Activated effector memory CD4-positive, alpha-beta T cell treated with Interleukin-2 at 50 U/mL for 16 hours (primary cell): Measurements from ENCODE around the gene TTLL4.
"Not testable (repeated sequence)": the region's sequence is repeated elsewhere in the genome, so short reads cannot be mapped to it uniquely, and the experiment has no call there.

Experiments used
- DNase-seq: peaks from one replicate; pipeline ENCODE4 v3.0.0-alpha.2; 2020

The TTLL4 gene

DNA sequence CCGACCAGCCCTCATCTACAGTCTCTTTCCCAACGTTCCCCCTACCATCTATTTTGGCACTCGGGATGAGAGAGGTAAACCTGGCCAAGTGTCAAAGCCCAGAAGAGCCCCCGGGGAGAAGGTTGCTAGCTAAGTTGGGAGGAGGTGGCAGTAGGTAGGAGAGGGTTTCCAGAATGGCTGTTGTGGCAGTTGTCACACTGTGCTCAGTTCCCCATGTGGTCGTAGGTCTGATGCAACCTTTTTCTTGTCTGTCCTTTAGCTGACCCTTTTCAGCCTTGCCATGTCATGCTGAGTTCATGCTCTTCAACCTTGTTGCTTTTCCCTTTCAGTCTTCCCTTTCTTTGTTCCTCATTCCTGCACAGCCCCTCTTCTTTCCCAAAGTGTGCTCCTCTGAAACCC lies 34.5 kb downstream of the TTLL4 start:
- DNase-seq, result no peak

DNA sequence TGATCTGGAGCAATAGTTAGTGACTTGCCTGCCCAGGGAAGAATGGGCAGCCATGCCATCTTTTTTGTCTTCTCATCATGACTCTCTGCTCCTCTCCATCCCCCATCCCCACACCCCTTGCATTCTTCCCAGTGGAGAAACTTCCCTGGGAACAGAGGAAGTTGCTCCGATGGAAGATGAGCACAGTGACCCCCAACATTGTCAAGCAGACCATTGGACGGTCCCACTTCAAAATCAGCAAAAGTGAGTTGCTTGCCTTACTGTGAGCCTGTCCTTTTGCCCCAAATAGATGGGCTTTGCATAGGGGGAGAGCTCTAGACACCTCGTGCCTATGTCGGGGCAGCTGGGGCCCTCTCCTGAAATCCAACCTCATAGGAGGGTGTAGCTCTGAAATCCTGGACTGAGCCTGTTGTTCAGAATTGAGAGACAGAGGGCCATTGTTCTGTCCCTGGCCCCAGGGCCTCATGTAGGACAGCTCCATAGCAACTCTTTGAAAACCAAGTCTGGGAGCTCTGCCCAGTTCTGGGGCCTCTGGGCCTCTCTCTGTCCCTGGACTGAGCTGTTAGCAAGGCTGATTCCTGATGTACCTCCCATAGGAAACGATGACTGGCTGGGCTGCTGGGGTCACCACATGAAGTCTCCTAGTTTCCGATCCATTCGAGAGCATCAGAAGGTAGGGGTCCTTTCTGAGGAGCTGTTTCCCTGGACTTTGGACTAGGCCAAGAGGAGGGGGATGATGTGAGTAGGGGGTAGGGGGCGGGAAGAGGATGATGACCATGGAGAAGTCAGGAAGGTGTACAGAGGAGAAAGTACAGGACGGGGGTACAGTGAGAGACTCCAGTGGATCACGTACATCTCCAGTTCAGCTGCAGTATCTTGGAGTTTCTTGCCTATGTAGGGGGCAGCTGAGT lies 35.2 kb downstream of the TTLL4 start:
- DNase-seq, result no peak

DNA sequence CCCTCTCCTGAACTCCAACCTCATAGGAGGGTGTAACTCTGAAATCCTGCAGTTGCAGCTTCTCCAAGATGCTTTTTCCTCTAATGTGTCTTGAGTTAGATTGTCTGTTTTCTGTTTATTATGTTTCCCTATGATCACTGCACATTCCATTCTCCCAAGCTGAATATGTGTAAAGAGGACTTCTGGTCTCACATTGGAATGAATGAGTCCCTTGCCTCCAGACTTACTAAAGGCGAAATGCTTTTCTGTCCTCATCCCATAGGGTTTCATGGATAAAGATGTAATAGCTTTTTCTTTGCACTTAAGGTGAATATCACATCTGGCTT lies 35.8 kb downstream of the TTLL4 start:
- no peak for DNase-seq

GRCh38 chr2:218746960-218747359 lies 36.3 kb downstream of the TTLL4 start:
- DNase-seq, result no peak

GRCh38 chr2:218748741-218749441 lies 38.3 kb downstream of the TTLL4 start:
- DNase-seq, result no peak

DNA sequence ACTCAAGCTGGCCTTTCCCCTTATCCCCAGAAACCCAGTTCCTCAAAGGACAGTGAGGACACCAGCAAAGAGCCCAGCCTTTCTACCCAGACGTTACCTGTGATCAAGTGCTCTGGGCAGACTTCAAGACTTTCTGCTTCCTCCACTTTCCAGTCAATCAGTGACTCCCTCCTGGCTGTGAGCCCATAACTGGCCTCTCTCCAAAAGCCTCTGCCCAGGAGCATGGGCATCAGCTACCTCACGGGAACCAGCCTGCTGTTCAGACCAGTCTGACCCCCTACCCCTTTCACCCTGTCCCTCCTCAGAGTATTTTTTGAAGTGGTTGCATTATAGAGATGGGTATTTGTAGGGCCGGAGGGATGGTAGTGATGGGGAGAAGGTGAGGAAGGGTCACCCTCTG lies 43.6 kb downstream of the TTLL4 start:
- no peak for DNase-seq

DNA sequence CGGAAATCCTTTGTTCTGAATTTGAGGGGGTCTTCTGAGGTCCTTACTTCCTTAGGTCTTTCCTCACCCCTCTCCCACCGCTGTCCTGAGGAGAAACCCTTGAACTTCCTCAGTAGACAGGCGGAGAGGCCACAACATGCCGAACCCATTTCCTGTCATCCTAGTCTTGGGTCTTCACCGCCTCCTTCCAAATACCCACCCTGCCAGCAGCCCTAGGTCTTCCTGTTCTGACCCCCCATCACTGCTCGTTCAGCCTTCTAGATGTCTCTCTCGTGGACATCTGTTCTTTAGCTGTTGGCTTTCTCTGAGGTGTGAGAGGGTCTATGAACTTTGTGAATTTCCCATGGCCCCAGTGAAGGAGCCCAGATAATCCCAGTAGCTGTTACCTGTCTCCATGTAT lies 44.1 kb downstream of the TTLL4 start:
- no peak for DNase-seq

- no peak for DNase-seq
These were observed 44.5 kb downstream of the TTLL4 start for GRCh38 chr2:218755198-218755566.

- DNase-seq, result no peak
These were observed 45.2 kb downstream of the TTLL4 start for GRCh38 chr2:218755567-218756404.

DNA sequence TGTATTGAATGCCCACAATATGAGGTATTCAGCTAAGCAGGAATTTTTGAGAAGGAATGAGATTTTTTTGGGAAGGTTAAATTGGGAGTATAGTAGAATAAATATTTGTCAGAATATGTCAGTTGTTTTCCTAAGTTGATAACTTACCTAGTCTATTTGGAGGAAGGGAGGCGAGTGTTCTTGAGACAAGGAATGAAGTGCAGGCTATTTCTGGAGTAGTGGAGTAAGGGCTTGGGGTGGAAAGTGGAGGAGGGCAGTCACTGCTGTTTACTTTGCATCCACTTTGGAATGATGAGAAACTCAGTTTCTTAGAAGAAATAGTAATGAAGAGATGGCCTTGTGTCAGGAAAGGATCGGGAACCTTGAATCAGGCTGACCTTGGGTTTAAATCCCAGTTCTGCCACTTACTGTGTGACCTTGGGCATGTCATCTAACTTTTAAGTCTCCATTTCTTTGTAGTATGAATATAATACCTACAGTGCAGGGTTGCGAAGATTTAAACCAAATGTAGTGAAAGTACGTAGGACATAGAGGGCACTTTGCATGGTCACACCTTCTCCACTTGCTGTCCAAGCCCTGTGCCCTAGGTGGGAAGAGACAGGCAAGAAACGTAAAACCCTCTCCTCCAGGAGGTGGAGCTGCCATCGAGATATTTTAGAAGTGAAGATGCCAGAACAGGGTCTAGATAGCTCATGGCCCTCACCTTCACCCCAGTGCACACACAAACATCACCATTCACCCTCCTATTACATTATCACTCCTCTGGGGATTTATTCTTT lies 46.2 kb downstream of the TTLL4 start:
- no peak for DNase-seq

- no peak for DNase-seq
These were observed 51.2 kb downstream of the TTLL4 start for GRCh38 chr2:218761795-218762194.

- DNase-seq, result not testable (repeated sequence)
These were observed 62.1 kb downstream of the TTLL4 start for GRCh38 chr2:218772759-218773158.

- no peak for DNase-seq
These were observed 63.2 kb downstream of the TTLL4 start for GRCh38 chr2:218773881-218774280.

- DNase-seq, result no peak
These were observed 65.9 kb downstream of the TTLL4 start for GRCh38 chr2:218776488-218776887.

DNA sequence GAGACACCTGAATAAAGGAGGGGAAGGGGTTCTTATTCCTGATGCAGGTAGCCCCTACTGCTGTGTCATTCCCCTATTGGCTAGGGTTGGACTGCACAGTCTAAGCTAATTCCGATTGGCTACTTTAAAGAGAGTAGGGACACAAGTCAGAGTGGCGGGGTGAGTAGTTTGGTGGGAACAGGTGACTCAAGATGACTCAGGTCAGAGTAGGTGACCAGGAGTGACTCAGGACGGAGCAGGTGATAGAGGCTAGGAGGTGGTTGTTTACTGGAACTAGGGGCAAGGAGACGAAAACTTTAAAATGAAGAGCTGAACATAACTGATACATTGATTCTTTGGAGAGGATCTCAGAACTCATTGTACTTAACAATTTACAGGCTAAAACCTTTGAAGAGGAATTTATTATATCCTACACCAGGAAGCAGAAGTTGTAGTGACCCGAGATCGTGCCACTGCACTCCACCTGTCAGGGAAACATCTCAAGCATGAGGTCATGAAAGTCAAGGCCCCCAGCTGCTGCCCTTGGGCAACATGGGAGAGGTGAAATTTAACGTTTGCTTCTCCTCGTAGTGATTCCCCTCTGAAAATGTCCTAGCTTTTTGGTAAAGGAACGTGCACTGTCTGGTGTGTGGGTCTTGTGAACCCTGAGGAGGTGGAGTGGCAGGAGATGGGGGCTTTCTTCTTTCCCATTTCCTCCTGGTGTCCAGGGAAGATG lies 66.8 kb downstream of the TTLL4 start:
- no peak for DNase-seq

- no peak for DNase-seq
These were observed 69.4 kb downstream of the TTLL4 start for GRCh38 chr2:218780046-218780445.

- no peak for DNase-seq
These were observed 70.4 kb downstream of the TTLL4 start for GRCh38 chr2:218780851-218781690.

DNA sequence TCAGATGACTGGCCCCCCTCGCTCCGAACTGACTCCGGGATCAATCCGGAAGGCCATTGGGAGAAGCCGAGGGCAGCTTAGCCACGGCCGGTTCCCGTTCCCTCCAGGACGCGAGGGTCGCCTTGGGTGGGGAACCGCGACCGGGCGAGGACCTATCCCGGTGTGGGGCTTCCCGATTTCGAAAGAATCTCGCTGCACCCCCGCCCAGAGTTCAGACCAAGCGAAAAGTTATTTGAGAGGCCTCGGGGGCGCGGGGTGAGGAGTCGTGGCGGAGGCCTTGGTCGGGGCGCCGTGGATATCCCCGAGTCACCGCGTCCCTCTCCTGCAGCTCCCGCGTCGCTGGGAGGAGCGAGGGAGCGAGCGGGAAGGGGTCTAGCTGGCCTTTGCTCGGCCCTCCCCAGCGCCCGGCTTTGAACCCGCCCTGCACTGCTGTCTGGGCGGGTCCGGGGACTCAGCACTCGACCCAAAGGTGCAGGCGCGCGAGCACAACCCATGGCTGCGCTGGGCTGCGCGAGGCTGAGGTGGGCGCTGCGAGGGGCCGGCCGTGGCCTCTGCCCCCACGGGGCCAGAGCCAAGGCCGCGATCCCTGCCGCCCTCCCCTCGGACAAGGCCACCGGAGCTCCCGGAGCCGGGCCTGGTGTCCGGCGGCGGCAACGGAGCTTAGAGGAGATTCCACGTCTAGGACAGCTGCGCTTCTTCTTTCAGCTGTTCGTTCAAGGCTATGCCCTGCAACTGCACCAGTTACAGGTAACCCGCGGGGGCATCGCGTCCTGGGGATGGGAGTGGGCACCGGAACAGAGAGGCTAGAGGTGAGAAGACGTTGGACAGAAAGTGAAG lies 71.3 kb downstream of the TTLL4 start, which contains the start of gene CYP27A1:
CYP27A1 (plus strand) TSS at position 457 of the 837 bp plus-strand sequence; CDS start at position 493, 36 bp downstream.
- DNase-seq, result no peak

GRCh38 chr2:218782528-218782844 lies 71.9 kb downstream of the TTLL4 start:
- no peak for DNase-seq

DNA sequence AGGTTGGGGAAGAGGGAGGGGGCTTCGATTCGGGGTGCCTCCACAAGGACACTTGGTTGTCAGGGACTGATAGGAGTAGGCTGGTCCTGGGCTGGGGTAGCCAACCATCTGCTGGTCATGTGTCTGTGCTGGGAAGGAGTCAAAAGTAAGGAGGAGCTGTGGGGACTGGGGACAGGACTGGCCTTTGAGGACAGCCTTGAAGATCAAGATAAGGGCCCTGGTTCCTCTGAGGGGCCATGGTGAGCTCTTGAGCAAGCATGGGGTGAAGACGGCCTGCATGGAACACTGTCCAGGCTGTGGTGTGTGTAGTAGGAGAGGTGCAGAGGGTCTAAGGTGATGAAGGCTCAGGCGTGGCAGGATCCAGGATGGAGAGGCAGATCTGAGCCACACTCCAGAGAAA lies 73.1 kb downstream of the TTLL4 start:
- DNase-seq, result no peak
